Calu3 (cell line): ENCODE results near the gene SERBP1. TPM values are rescaled to one million over a fixed set of nuclear protein-coding genes. Genes with fewer than 3 reads are reported as not detected.
"Not testable (repeated sequence)": the region's sequence is repeated elsewhere in the genome, so short reads cannot be mapped to it uniquely, and the experiment has no call there.

ENCODE experiments used
- BruUV-seq: library from RNA; stranded (reverse); fragments of 400-500 nt; replicated peaks from 2 replicates; lab custom pipeline; 2021; lab: Mats Ljungman, UMichigan
- CTCF ChIA-PET: fragments of 300-600 bp; sonication (Branson Sonifier 250); formaldehyde crosslinking; loops from one replicate; lab custom pipeline; 2022; ENCODE audit warnings: antibody characterized with exemption; lab: Charles Lee
- DNase-seq: peaks from one replicate; pipeline ENCODE4 v3.0.0; 2022
- H3K27ac Mint-ChIP-seq: one replicate; pipeline ENCODE4 v1.8.0; 2022; ENCODE audit warnings: mixed read lengths; ENCODE audit not compliant: unreplicated experiment
- H3K27me3 Mint-ChIP-seq: one replicate; pipeline ENCODE4 v1.8.0; 2022; ENCODE audit warnings: mixed read lengths; ENCODE audit not compliant: unreplicated experiment
- H3K36me3 Mint-ChIP-seq: one replicate; pipeline ENCODE4 v1.8.0; 2022; ENCODE audit warnings: mild to moderate bottlenecking, moderate library complexity, mixed read lengths; ENCODE audit not compliant: insufficient read depth, unreplicated experiment
- H3K4me1 Mint-ChIP-seq: one replicate; pipeline ENCODE4 v1.8.0; 2022; ENCODE audit warnings: mild to moderate bottlenecking, low read depth, mixed read lengths; ENCODE audit not compliant: unreplicated experiment
- H3K4me3 Mint-ChIP-seq: one replicate; pipeline ENCODE4 v1.8.0; 2022; ENCODE audit warnings: mild to moderate bottlenecking, low read depth, moderate library complexity, mixed read lengths; ENCODE audit not compliant: unreplicated experiment
- H3K9me3 Mint-ChIP-seq: one replicate; pipeline ENCODE4 v1.8.0; 2022; ENCODE audit warnings: low read depth, mixed read lengths; ENCODE audit not compliant: unreplicated experiment
- intact Hi-C: fragments of 100-400 bp; cut with micrococcal nuclease; formaldehyde crosslinking; loops from one replicate; pipeline ENCODE4 v1.10.0; 2022; ENCODE audit not compliant: unreplicated experiment
- total RNA-seq: library from RNA; stranded (reverse); gene quantifications from 2 replicates; pipeline ENCODE4 v1.2.3, GENCODE V29; 2022
- TF ChIP-seq, protein P1 (sequence below): fragments of 200-600 bp; IDR thresholded peaks from one replicate; pipeline ENCODE4 v1.8.0; 2022; ENCODE audit warnings: antibody characterized with exemption; ENCODE audit not compliant: unreplicated experiment

SERBP1 gene
- total RNA-seq, 1 experiment from 2014 or later, result 226 TPM

DNA sequence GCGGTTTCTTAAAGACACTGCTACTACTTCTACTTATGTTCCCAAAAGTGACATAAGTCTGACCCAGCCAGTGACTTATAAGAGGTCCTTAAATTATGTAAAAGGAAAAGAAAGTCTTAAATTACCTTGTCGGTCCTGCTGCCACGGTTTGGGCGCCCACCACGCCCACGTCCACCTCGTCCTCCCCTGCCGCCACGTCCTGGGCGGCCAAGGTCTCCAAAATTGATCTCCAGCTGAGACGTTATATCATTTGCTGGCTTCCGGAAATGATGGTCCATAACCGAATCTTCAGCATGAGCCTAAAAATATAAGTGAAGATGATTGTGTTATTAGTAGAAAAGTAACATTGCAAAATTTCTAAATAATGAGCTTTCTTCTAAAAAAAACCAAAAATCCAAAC, 15.2 kb downstream of the SERBP1 start:
- CTCF ChIA-PET, result no interaction called here

DNA sequence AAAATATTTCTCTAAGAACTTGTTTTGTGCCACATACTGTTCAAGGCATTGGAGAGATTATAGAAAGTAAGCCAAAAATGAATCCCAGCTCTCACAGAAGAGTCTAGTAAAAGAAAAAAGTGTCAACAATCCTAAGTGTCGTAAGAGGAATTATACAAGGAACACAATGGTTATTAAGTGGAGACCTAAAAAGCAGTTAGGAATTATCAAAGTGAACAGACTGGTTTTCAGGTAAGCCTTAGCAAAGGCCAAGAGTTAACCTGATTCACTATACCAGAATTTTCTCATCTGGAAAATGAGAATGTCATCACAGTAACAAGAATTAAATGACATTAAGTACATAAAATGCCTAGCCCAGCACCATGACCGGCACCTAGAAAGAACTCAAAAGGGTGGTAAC, 15.6 kb downstream of the SERBP1 start:
- Mint-ChIP-seq H3K27ac (no peak overlapping the region), H3K4me3 (no peak overlapping the region), H3K9me3 (no peaks in the 10 kb centered on the region), H3K27me3 (no peaks in the 10 kb centered on the region), H3K4me1 (peaks cover 10% of the 10 kb centered on the region), H3K36me3 (peaks cover 83% of the 10 kb centered on the region)
- CTCF ChIA-PET, result no interaction called here
- no TSS peak for BruUV-seq
- TF ChIP-seq, protein P1, sequence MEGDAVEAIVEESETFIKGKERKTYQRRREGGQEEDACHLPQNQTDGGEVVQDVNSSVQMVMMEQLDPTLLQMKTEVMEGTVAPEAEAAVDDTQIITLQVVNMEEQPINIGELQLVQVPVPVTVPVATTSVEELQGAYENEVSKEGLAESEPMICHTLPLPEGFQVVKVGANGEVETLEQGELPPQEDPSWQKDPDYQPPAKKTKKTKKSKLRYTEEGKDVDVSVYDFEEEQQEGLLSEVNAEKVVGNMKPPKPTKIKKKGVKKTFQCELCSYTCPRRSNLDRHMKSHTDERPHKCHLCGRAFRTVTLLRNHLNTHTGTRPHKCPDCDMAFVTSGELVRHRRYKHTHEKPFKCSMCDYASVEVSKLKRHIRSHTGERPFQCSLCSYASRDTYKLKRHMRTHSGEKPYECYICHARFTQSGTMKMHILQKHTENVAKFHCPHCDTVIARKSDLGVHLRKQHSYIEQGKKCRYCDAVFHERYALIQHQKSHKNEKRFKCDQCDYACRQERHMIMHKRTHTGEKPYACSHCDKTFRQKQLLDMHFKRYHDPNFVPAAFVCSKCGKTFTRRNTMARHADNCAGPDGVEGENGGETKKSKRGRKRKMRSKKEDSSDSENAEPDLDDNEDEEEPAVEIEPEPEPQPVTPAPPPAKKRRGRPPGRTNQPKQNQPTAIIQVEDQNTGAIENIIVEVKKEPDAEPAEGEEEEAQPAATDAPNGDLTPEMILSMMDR, result no peak
- no peak for DNase-seq
- intact Hi-C loops, result loop anchor here (2.0 kb wide), 1 partner anchor 14 kb away; no protein-coding TSS in a partner anchor

More for the DNA sequence above, 15.2 kb downstream of the SERBP1 start:
- H3K4me3 Mint-ChIP-seq, result no peak overlapping the region
- H3K27me3 Mint-ChIP-seq, result no peaks in the 10 kb centered on the region
- no peak for DNase-seq
- peaks cover 15% of the 10 kb centered on the region for H3K4me1 Mint-ChIP-seq
- TF ChIP-seq, protein P1, result no peak
- H3K36me3 Mint-ChIP-seq, result peaks cover 82% of the 10 kb centered on the region
- intact Hi-C loops, result loop anchor here (2.0 kb wide), 1 partner anchor 14 kb away; no protein-coding TSS in a partner anchor
- no peak overlapping the region for H3K27ac Mint-ChIP-seq
- no peaks in the 10 kb centered on the region for H3K9me3 Mint-ChIP-seq
- no TSS peak for BruUV-seq

DNA sequence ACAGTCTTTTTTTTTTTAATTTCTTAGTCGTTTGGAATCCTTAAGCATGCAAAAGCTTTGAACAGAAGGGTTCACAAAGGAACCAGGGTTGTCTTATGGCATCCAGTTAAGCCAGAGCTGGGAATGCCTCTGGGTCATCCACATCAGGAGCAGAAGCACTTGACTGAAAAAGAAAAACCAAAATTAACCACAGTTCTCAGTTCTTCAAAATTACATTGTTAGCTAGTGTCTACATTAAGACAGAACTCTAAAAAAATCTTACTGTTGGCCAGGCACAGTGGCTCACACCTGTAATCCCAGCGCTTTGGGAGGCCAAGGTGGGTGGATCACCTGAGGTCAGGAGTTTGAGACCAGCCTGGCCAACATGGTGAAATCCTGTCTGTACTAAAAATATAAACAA, 17.1 kb downstream of the SERBP1 start:
- peaks cover 77% of the 10 kb centered on the region for H3K36me3 Mint-ChIP-seq
- H3K4me1 Mint-ChIP-seq, H3K27ac Mint-ChIP-seq, H3K9me3 Mint-ChIP-seq, BruUV-seq, H3K4me3 Mint-ChIP-seq, DNase-seq, intact Hi-C loops, H3K27me3 Mint-ChIP-seq: not testable (repeated sequence)
- CTCF ChIA-PET, result interaction anchor here (0.6 kb wide), 1 partner anchor 646 kb away, joined by 3 read pairs; no protein-coding TSS in a partner anchor

DNA sequence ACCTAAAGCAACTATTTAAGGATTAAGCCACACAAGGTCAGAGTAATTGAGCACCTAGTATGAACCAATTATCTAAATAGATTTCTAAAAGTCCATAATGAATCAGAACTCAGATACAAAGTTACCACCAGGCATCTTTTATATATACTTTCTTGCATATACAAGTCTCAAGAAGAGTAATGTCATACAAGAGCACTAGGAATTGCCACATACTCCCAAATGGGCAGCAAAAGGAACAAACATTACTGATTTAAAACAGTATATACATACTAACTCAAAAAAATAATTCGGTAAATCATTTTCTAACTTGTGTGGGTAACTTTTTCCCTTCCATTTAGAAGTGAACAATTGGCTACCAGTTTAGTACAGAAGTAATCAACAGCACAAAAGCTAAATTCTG, 22.1 kb downstream of the SERBP1 start:
- no TSS peak for BruUV-seq
- Mint-ChIP-seq H3K27me3 (no peaks in the 10 kb centered on the region), H3K9me3 (no peaks in the 10 kb centered on the region), H3K36me3 (peaks cover 69% of the 10 kb centered on the region), H3K4me1 (no peaks in the 10 kb centered on the region), H3K27ac (no peak overlapping the region), H3K4me3 (no peak overlapping the region)
- CTCF ChIA-PET, result interaction anchor here (0.6 kb wide), 1 partner anchor 31 kb away, joined by 3 read pairs; no protein-coding TSS in a partner anchor
- TF ChIP-seq, protein P1, result no peak
- intact Hi-C loops, result no loop called here
- no peak for DNase-seq

DNA sequence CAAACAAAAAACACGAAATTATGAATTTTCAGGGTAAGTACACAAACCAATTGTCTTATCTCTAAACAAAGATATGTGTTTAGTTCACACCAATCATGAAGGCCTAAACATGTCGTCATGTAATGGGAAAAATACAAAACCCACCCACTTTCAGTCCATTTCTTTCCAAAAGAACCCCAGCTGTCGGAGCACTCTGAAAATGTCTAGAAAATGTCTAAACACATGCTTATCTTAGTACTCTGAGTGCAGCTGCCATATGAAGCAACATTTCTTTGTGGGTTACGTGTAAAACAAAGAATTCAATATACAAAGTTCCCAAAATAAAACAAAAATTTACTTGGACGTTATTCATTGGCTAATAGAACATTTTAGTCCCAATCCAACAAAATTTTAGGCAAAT, 22.7 kb downstream of the SERBP1 start:
- H3K27me3 Mint-ChIP-seq, result no peaks in the 10 kb centered on the region
- no peaks in the 10 kb centered on the region for H3K9me3 Mint-ChIP-seq
- no peak overlapping the region for H3K4me3 Mint-ChIP-seq
- no peak for DNase-seq
- H3K27ac Mint-ChIP-seq, result no peak overlapping the region
- CTCF ChIA-PET, result no interaction called here
- peaks cover 71% of the 10 kb centered on the region for H3K36me3 Mint-ChIP-seq
- H3K4me1 Mint-ChIP-seq, result no peaks in the 10 kb centered on the region
- intact Hi-C loops, result no loop called here
- no TSS peak for BruUV-seq
- TF ChIP-seq, protein P1, result no peak
